A549 (cell line): Measurements from ENCODE around the gene NFE2. TPM values are rescaled to one million over a fixed set of nuclear protein-coding genes. Genes with fewer than 3 reads are reported as not detected.

Experiments used
- ATAC-seq, 2 experiments: fragments of 200-7000 bp in 1 of 2; fragments of >200 bp in 1 of 2; cut with Nextera tagmentation in 1 of 2; cut with Tn5 transposase in 1 of 2; 3 replicates each; pipeline versions ENCODE4 v1.8.0 to v1.9.1; 2018 to 2020; ENCODE audit warnings: mild to moderate bottlenecking in 1 of 2, moderate library complexity in 1 of 2
- CTCF ChIA-PET: fragments of 300-600 bp; sonication (Branson Sonifier 250); formaldehyde crosslinking; extraction: SDS; loops from one replicate; lab custom pipeline; 2021; ENCODE audit warnings: antibody characterized with exemption, inconsistent platforms; lab: Yijun Ruan, JAX
- POLR2A ChIA-PET: fragments of 350-600 bp; formaldehyde crosslinking; extraction: SDS; loops from one replicate; lab custom pipeline; 2021; ENCODE audit warnings: antibody characterized with exemption, inconsistent platforms; lab: Yijun Ruan, JAX
- DNase-seq, 2 experiments: peaks; one replicate each; pipeline versions ENCODE4 v3.0.0 to v3.0.0-alpha.2; 2011 to 2016; ENCODE audit warnings: low read depth in 1 of 2, low spot score in 1 of 2
- FAIRE-seq: peaks from 2 replicates; lab custom pipeline; 2011; peaks lifted over from hg19 to GRCh38; lab: Jason Lieb, UNC
- H3K27ac ChIP-seq, 2 experiments: fragments of >200 bp; sonication (Bioruptor Twin); formaldehyde crosslinking; 3 replicates each; pipeline ENCODE4 v1.5.1; 2016 to 2017
- H3K4me1 ChIP-seq: fragments of >200 bp; sonication (Bioruptor Twin); formaldehyde crosslinking; 3 replicates; pipeline ENCODE4 v1.6.1; 2016
- H3K4me2 ChIP-seq: fragments of >200 bp; sonication (Bioruptor Twin); formaldehyde crosslinking; 3 replicates; pipeline ENCODE4 v1.6.1; 2016
- H3K4me3 ChIP-seq: fragments of >200 bp; sonication (Bioruptor Twin); formaldehyde crosslinking; 3 replicates; pipeline ENCODE4 v1.5.1; 2016
- H3K9me3 ChIP-seq: fragments of >200 bp; sonication (Bioruptor Twin); formaldehyde crosslinking; 3 replicates; pipeline ENCODE4 v1.6.1; 2016
- CBX8 ChIP-seq: fragments of 200-600 bp; sonication (generic); IDR thresholded peaks from 2 replicates; pipeline ENCODE4 v1.6.1; 2016
- CEBPB ChIP-seq, 2 experiments: fragments of >200 bp in 1 of 2; sonication (Bioruptor Twin) in 1 of 2; formaldehyde crosslinking in 1 of 2; IDR thresholded peaks; 2 replicates each; pipeline ENCODE4 v1.6.1; 2012 to 2016
- CHD2 ChIP-seq: fragments of 150-350 bp; IDR thresholded peaks from 2 replicates; pipeline ENCODE4 v1.6.1; 2014; ENCODE audit warnings: low read length; ENCODE audit not compliant: partially characterized antibody
- CHD4 ChIP-seq: fragments of 200-600 bp; sonication (generic); IDR thresholded peaks from 2 replicates; pipeline ENCODE4 v1.6.1; 2016; ENCODE audit warnings: antibody characterized with exemption, mild to moderate bottlenecking, borderline replicate concordance
- ESRRA ChIP-seq: fragments of 150-350 bp; IDR thresholded peaks from 2 replicates; pipeline ENCODE4 v1.6.1; 2014; ENCODE audit warnings: mild to moderate bottlenecking, low read length, borderline replicate concordance
- FOSB ChIP-seq: fragments of 250-450 bp; sonication (Bioruptor Pico); IDR thresholded peaks from 2 replicates; pipeline ENCODE4 v1.5.0; 2020; ENCODE audit warnings: mild to moderate bottlenecking, moderate library complexity
- FOXS1 ChIP-seq: fragments of 250-450 bp; sonication (Bioruptor Pico); IDR thresholded peaks from 2 replicates; pipeline ENCODE4 v1.5.0; 2020; ENCODE audit warnings: mild to moderate bottlenecking, moderate library complexity
- HDAC2 ChIP-seq: fragments of 200-600 bp; sonication (generic); IDR thresholded peaks from 2 replicates; pipeline ENCODE4 v1.6.1; 2016
- HOXA7 ChIP-seq: fragments of 250-450 bp; sonication (Bioruptor Pico); IDR thresholded peaks from 2 replicates; pipeline ENCODE4 v1.5.0; 2020; ENCODE audit warnings: mild to moderate bottlenecking, moderate library complexity
- MAFK ChIP-seq: fragments of 450-650 bp; IDR thresholded peaks from 2 replicates; pipeline ENCODE4 v1.6.1; 2014; ENCODE audit not compliant: partially characterized antibody
- MAZ ChIP-seq: fragments of 150-350 bp; IDR thresholded peaks from 2 replicates; pipeline ENCODE4 v1.6.1; 2014; ENCODE audit warnings: antibody characterized with exemption, low read depth, low read length, borderline replicate concordance
- NPAS2 ChIP-seq: fragments of 250-450 bp; sonication (Bioruptor Pico); IDR thresholded peaks from 2 replicates; pipeline ENCODE4 v1.8.0; 2022; ENCODE audit warnings: mild to moderate bottlenecking, moderate library complexity, borderline replicate concordance
- POLR2A ChIP-seq: IDR thresholded peaks from 2 replicates; pipeline ENCODE4 v1.6.1; 2012; ENCODE audit warnings: mild to moderate bottlenecking, low read length
- POLR2AphosphoS2 ChIP-seq: conservative IDR thresholded peaks from 2 replicates; pipeline ENCODE4 v1.6.1; 2012; ENCODE audit warnings: low read length, improper control_type of control experiment, inconsistent platforms
- RAD21 ChIP-seq, 2 experiments: fragments of >200 bp in 1 of 2; sonication (Bioruptor Twin) in 1 of 2; formaldehyde crosslinking in 1 of 2; IDR thresholded peaks in 1 of 2; conservative IDR thresholded peaks in 1 of 2; 2 replicates in 1 of 2; 3 replicates in 1 of 2; pipeline ENCODE4 v1.6.1; 2012 to 2018; ENCODE audit warnings: inconsistent platforms in 1 of 2
- RARB ChIP-seq: fragments of 250-450 bp; sonication (Bioruptor Pico); IDR thresholded peaks from 2 replicates; pipeline ENCODE4 v1.8.0; 2021; ENCODE audit warnings: mild to moderate bottlenecking, moderate library complexity
- RCOR1 ChIP-seq: fragments of 150-350 bp; IDR thresholded peaks from 2 replicates; pipeline ENCODE4 v1.6.1; 2014; ENCODE audit warnings: antibody characterized with exemption, low read length, low read depth
- RFX5 ChIP-seq: fragments of 450-650 bp; IDR thresholded peaks from 2 replicates; pipeline ENCODE4 v1.7.1; 2014; ENCODE audit warnings: antibody characterized with exemption, mild to moderate bottlenecking, moderate library complexity
- TFCP2L1 ChIP-seq: fragments of 250-450 bp; sonication (Bioruptor Pico); IDR thresholded peaks from 2 replicates; pipeline ENCODE4 v1.5.0; 2021; ENCODE audit warnings: mild to moderate bottlenecking
- ZSCAN20 ChIP-seq: fragments of 250-450 bp; sonication (Bioruptor Pico); IDR thresholded peaks from 2 replicates; pipeline ENCODE4 v1.8.0; 2022; ENCODE audit warnings: mild to moderate bottlenecking, moderate library complexity
- WGBS: methylation state at CpG from one replicate; pipeline ENCODE4 v1.1.6; 2017; ENCODE audit errors: missing lambda C conversion rate; 5-methylcytosine and 5-hydroxymethylcytosine counted together
- polyA minus RNA-seq: library from RNA; depleted of rRNA, polyadenylated mRNA; stranded (reverse); fragments of >200 nt; gene quantifications from 2 replicates; pipeline ENCODE4 v1.2.3, GENCODE V29; 2011; rRNA and poly(A)+ RNA removed
- polyA plus RNA-seq, 4 experiments: library from polyadenylated mRNA; depleted of rRNA in 3 of 4; stranded (reverse); fragments of >200 nt; fragmentation: RNase III in 1 of 4; extraction: RNeasy Plus Mini Kit Qiagen cat#74134 plus additional on column Dnase treatment in 1 of 4; gene quantifications; 2 replicates in 3 of 4; 3 replicates in 1 of 4; pipeline ENCODE4 v1.2.3, GENCODE V29; 2011 to 2017
- TF ChIP-seq, protein P1 (sequence below): fragments of >200 bp; sonication (Bioruptor Twin); formaldehyde crosslinking; IDR thresholded peaks from 2 replicates; pipeline ENCODE4 v1.6.1; 2016
- TF ChIP-seq, protein P2 (sequence below): IDR thresholded peaks from 2 replicates; pipeline ENCODE4 v1.6.1; 2012
- TF ChIP-seq, protein P3 (sequence below): fragments of 150-350 bp; IDR thresholded peaks from 2 replicates; pipeline ENCODE4 v1.6.1; 2014; ENCODE audit warnings: low read depth, mild to moderate bottlenecking, low read length
- TF ChIP-seq, protein P4 (sequence below): IDR thresholded peaks from 2 replicates; pipeline ENCODE4 v1.6.1; 2012
- TF ChIP-seq, protein P5 (sequence below): fragments of 450-650 bp; IDR thresholded peaks from 2 replicates; pipeline ENCODE4 v1.6.1; 2014; ENCODE audit warnings: antibody characterized with exemption
- TF ChIP-seq, protein P6 (sequence below): IDR thresholded peaks from 2 replicates; pipeline ENCODE4 v1.6.1; 2012; ENCODE audit warnings: low read depth, borderline replicate concordance

The NFE2 gene
- polyA plus RNA-seq (2011; rRNA removed) (0.52 and 0.90 TPM in 2 replicates), polyA plus RNA-seq (2017; fragmentation: RNase III; extraction: RNeasy Plus Mini Kit Qiagen cat#74134 plus additional on column Dnase treatment) (0.21 to 0.55 TPM (median 0.30 TPM) in 3 replicates), polyA minus RNA-seq (0.39 and 1.6 TPM in 2 replicates)
- 0.21 and 0.29 TPM in 2 replicates for polyA plus RNA-seq (2012; cell fraction: cytosol; rRNA removed)
- 0.32 and 0.34 TPM in 2 replicates for polyA plus RNA-seq (2012; cell fraction: nucleus; rRNA removed)

DNA sequence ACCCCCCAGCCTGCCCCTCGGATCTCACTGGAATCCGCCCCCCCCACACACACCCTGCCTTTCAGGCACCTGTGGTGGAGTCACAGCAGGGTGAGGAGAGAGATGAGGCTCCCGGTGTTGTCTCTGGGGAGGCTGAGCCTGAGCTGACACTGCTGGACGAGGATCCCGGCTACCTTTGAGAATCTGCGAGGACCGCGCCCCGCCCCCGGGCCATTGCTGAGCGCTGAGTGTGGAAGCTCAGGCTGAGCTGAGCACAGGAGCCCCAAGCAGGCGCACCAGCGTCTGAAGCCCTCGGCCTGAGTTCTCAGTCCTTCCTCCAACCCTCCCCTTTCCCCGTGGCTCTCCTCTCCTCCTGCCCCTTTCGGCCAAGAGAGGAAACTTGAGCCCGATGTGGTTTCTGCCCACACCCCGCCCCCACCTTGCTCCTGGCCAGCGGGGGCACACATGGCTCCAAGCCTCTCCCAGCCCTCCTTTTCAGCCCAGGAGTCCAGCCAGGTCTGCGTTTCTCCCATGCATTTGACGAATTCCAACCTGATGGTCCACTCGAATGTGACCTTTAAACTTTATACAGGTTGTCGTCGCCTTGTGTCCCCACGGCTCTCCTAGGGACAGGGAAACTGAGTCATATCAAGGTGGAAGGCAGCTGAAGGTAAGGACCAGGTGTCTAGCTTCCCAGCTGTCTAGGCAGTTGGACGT is at the start of gene NFE2:
NFE2 (minus strand) TSS at position 284 of the 696 bp plus-strand sequence. CDS start 5,767 bp downstream, outside the sequence.
- H3K27ac ChIP-seq, result peak within 1 kb of the TSS; percentile 34 to 81; a peak in 5 of 6 replicates
- DNase-seq (peak; percentile 63 to 66), ATAC-seq (peak; percentile 86 to 92), FAIRE-seq (no peak)
- WGBS, result 18% methylated on average over 15 of the region's 26 CpGs
- peak within 1 kb of the TSS; percentile 85 for H3K4me2 ChIP-seq
- no peaks in the 10 kb centered on the region for H3K9me3 ChIP-seq
- TF ChIP-seq, protein P1, sequence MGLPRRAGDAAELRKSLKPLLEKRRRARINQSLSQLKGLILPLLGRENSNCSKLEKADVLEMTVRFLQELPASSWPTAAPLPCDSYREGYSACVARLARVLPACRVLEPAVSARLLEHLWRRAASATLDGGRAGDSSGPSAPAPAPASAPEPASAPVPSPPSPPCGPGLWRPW, result no peak
- TF ChIP-seq CHD2, result no peak
- TF ChIP-seq POLR2AphosphoS2, result no peak
- no peak for TF ChIP-seq ESRRA
- TF ChIP-seq NPAS2, result no peak
- TF ChIP-seq RCOR1, result no peak
- TF ChIP-seq, protein P2, sequence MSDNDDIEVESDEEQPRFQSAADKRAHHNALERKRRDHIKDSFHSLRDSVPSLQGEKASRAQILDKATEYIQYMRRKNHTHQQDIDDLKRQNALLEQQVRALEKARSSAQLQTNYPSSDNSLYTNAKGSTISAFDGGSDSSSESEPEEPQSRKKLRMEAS, result no peak
- TF ChIP-seq, protein P3, sequence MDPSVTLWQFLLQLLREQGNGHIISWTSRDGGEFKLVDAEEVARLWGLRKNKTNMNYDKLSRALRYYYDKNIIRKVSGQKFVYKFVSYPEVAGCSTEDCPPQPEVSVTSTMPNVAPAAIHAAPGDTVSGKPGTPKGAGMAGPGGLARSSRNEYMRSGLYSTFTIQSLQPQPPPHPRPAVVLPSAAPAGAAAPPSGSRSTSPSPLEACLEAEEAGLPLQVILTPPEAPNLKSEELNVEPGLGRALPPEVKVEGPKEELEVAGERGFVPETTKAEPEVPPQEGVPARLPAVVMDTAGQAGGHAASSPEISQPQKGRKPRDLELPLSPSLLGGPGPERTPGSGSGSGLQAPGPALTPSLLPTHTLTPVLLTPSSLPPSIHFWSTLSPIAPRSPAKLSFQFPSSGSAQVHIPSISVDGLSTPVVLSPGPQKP, result no peak
- no peak for TF ChIP-seq MAFK
- TF ChIP-seq, protein P4, sequence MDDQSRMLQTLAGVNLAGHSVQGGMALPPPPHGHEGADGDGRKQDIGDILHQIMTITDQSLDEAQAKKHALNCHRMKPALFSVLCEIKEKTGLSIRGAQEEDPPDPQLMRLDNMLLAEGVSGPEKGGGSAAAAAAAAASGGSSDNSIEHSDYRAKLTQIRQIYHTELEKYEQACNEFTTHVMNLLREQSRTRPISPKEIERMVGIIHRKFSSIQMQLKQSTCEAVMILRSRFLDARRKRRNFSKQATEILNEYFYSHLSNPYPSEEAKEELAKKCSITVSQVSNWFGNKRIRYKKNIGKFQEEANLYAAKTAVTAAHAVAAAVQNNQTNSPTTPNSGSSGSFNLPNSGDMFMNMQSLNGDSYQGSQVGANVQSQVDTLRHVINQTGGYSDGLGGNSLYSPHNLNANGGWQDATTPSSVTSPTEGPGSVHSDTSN, result no peak
- TF ChIP-seq ZSCAN20 (CRISPR knock-in tag), result no peak
- H3K4me3 ChIP-seq, result peak within 1 kb of the TSS; percentile 29
- peaks cover 32% of the 10 kb centered on the region for H3K4me1 ChIP-seq
- ChIA-PET CTCF (interaction anchor here (0.6 to 3.3 kb wide), 8 partner anchors 9 to 80 kb away, joined by 3 to 18 read pairs (median 6); partner anchors contain the start of gene COPZ1), POLR2A (interaction anchor here (0.8 to 2.6 kb wide), 5 partner anchors 12 to 58 kb away, joined by 4 to 13 read pairs (median 8); partner anchors contain the start of genes CBX5, COPZ1 and HNRNPA1)

DNA sequence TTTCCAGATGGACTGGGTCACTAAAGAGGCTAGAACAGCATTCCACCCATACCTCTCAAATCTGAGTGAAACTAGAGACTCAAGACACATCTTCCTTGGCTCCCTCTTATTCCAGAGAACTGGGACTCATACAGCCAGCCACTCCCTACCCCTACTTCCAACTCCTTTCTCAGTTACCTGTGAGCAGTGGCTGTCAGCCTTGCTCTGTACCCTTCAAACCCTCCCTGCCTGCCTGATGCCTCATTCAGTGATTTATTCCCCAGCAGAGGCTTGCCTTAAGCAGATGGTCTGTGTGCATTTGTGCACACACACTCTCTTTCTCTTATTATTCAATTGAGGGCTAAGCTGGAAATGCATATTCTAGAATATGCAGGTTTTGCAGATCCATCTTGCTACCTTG is 48.9 kb upstream of the NFE2 start:
- CTCF ChIA-PET, result interaction anchor here (0.6 to 5.1 kb wide), 7 partner anchors 12 to 1498 kb away, joined by 3 to 38 read pairs (median 5); no protein-coding TSS in a partner anchor
- FAIRE-seq (no peak), ATAC-seq (no peak)

DNA sequence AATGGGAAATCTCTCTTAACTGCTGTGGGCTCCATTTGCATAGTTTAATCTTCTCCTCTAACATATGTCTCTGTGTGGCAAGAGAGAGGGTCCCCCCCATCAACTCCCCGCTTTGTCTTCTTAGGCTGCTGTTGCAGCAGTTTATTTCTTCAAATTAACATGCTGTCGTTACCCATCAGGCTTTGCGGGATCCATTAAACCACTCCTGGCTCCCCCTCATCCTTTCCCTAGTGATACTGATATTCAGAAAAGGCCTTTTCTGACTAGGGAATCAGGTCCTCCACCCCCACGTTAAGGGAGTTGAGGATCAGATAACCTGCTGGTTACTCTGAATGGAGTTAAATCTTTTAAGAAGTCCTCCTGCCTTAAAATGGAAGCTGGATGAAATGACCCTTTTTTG is 48.2 kb upstream of the NFE2 start:
- Histone ChIP-seq H3K4me1 (peaks cover 12% of the 10 kb centered on the region; the same call in 1 of the 3 replicates), H3K9me3 (no peaks in the 10 kb centered on the region), H3K4me2 (no peak overlapping the region), H3K27ac (no peak overlapping the region), H3K4me3 (no peak overlapping the region)
- TF ChIP-seq HDAC2 (no peak), CBX8 (no peak), FOXS1 (CRISPR knock-in tag) (no peak), RAD21 (conservative IDR thresholded peaks at IDR 0.05 in 1 of 2, IDR thresholded peaks at IDR 0.05 in 1 of 2) (no peak), RFX5 (no peak), HOXA7 (CRISPR knock-in tag) (no peak), RCOR1 (no peak), FOSB (CRISPR knock-in tag) (no peak)
- TF ChIP-seq, protein P2, result no peak
- TF ChIP-seq, protein P5, sequence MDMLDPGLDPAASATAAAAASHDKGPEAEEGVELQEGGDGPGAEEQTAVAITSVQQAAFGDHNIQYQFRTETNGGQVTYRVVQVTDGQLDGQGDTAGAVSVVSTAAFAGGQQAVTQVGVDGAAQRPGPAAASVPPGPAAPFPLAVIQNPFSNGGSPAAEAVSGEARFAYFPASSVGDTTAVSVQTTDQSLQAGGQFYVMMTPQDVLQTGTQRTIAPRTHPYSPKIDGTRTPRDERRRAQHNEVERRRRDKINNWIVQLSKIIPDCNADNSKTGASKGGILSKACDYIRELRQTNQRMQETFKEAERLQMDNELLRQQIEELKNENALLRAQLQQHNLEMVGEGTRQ, result no peak
- TF ChIP-seq, protein P3, result no peak
- ChIA-PET POLR2A (interaction anchor here (0.5 to 2.1 kb wide), 2 partner anchors 10 to 18 kb away, joined by 6 read pairs; no protein-coding TSS in a partner anchor), CTCF (interaction anchor here (0.8 to 2.6 kb wide), 3 partner anchors 12 to 55 kb away, joined by 3 to 8 read pairs (median 5); no protein-coding TSS in a partner anchor)
- no peak for FAIRE-seq
- no peak for DNase-seq
- ATAC-seq, result no peak
- 98% methylated on average over 4 of the region's 4 CpGs for WGBS

More for the DNA sequence above, 48.9 kb upstream of the NFE2 start:
- Histone ChIP-seq H3K27ac (no peak overlapping the region), H3K9me3 (no peaks in the 10 kb centered on the region), H3K4me3 (no peak overlapping the region), H3K4me2 (no peak overlapping the region), H3K4me1 (peaks cover 12% of the 10 kb centered on the region; the same call in 1 of the 3 replicates)
- no peak for DNase-seq
- POLR2A ChIA-PET, result interaction anchor here (2.1 kb wide), 1 partner anchor 10 kb away, joined by 6 read pairs; no protein-coding TSS in a partner anchor
- TF ChIP-seq TFCP2L1 (no peak), MAZ (no peak), FOSB (CRISPR knock-in tag) (no peak), CEBPB (IDR thresholded peaks at IDR 0.05) (no peak), CHD4 (no peak), RARB (CRISPR knock-in tag) (no peak), POLR2A (no peak), RFX5 (no peak)
- TF ChIP-seq, protein P6, sequence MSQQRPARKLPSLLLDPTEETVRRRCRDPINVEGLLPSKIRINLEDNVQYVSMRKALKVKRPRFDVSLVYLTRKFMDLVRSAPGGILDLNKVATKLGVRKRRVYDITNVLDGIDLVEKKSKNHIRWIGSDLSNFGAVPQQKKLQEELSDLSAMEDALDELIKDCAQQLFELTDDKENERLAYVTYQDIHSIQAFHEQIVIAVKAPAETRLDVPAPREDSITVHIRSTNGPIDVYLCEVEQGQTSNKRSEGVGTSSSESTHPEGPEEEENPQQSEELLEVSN, result no peak
